VCaP (cell line): ENCODE results near the gene DOK3.

Experiments
- H3K27ac ChIP-seq: fragments of 450-650 bp; 2 replicates; pipeline ENCODE4 v1.5.1; 2017
- CTCF ChIP-seq: fragments of 450-650 bp; conservative IDR thresholded peaks from 2 replicates; pipeline ENCODE4 v1.5.1; 2017; ENCODE audit warnings: mild to moderate bottlenecking, moderate library complexity

The DOK3 gene

GRCh38 chr5:177466861-177467260, 42.8 kb downstream of the DOK3 start:
- TF ChIP-seq CTCF: no peak
- H3K27ac ChIP-seq: no peak overlapping the region

GRCh38 chr5:177465044-177465443, 44.6 kb downstream of the DOK3 start:
- no peak overlapping the region for H3K27ac ChIP-seq
- TF ChIP-seq CTCF: no peak

- no peak for TF ChIP-seq CTCF
- no peak overlapping the region for H3K27ac ChIP-seq
These were observed 47.5 kb downstream of the DOK3 start for GRCh38 chr5:177462021-177462670.

GRCh38 chr5:177459819-177460628, 49.6 kb downstream of the DOK3 start:
- TF ChIP-seq CTCF: no peak
- no peak overlapping the region for H3K27ac ChIP-seq

- no peak for TF ChIP-seq CTCF
- H3K27ac ChIP-seq: no peak overlapping the region
These were observed 50.3 kb downstream of the DOK3 start for GRCh38 chr5:177459357-177459756.

GRCh38 chr5:177458912-177459350, 50.7 kb downstream of the DOK3 start:
- H3K27ac ChIP-seq: no peak overlapping the region
- no peak for TF ChIP-seq CTCF

GRCh38 chr5:177457852-177458681, 51.6 kb downstream of the DOK3 start:
- H3K27ac ChIP-seq: no peak overlapping the region
- TF ChIP-seq CTCF: peak; percentile 10; the same call in 1 of the 2 replicates
